GM13976 (cell line): ENCODE results near the gene SNX14.

ENCODE experiments used
- DNase-seq: peaks from one replicate; pipeline ENCODE4 v3.0.0; 2012; ENCODE audit warnings: low spot score
- in situ Hi-C: fragments of 300-500 bp; cut with MboI; formaldehyde crosslinking; loops from one replicate; pipeline ENCODE4 v1.12.0; 2022; ENCODE audit warnings: low sequenced_read_pairs, mixed read lengths, inconsistent platforms; ENCODE audit not compliant: unreplicated experiment
- TF ChIP-seq, protein P1 (sequence below): IDR thresholded peaks from 2 replicates; pipeline ENCODE4 v1.5.1; 2012; ENCODE audit warnings: borderline replicate concordance, mild to moderate bottlenecking; ENCODE audit not compliant: insufficient read depth; ENCODE audit errors: extremely low read depth, missing control alignments, control extremely low read depth

SNX14 gene

DNA sequence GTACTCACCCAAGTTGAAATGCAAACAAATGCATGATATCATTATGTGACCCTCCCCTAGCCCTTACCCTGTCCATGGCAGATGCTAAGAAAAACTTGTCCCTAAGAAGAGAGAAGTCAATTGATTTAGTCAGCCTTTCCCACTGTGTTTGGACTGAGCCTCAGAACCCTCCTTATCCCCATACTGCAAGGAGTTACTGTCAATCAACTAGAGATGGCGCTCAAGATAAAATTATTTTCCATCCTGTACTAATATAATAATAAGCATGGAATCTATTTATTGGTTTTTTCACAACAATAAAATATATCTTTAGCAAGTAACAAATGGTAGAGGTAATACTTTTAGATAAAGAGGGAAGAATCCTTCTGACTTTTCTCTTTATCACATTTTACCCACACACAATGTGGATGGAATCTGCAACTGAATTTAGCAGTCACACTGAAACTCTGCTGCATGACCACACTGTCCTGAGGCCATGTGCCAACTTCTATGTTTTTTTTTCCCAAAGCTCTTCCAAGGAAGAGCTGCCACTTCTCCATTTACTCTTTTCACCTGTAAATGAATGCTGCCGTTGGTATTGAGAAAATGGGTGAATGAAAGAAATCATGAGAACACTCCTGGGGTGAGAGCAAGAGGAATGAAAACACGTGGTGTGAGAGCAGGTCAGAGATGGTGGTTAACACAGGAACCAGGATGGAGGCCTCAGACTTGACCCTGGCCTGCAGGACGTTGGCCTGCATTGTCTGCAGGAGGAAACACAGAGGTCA lies 133.3 kb downstream of the SNX14 start:
- DNase-seq = no peak
- in situ Hi-C loops = no loop called here
- TF ChIP-seq, protein P1, sequence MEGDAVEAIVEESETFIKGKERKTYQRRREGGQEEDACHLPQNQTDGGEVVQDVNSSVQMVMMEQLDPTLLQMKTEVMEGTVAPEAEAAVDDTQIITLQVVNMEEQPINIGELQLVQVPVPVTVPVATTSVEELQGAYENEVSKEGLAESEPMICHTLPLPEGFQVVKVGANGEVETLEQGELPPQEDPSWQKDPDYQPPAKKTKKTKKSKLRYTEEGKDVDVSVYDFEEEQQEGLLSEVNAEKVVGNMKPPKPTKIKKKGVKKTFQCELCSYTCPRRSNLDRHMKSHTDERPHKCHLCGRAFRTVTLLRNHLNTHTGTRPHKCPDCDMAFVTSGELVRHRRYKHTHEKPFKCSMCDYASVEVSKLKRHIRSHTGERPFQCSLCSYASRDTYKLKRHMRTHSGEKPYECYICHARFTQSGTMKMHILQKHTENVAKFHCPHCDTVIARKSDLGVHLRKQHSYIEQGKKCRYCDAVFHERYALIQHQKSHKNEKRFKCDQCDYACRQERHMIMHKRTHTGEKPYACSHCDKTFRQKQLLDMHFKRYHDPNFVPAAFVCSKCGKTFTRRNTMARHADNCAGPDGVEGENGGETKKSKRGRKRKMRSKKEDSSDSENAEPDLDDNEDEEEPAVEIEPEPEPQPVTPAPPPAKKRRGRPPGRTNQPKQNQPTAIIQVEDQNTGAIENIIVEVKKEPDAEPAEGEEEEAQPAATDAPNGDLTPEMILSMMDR = no peak

DNA sequence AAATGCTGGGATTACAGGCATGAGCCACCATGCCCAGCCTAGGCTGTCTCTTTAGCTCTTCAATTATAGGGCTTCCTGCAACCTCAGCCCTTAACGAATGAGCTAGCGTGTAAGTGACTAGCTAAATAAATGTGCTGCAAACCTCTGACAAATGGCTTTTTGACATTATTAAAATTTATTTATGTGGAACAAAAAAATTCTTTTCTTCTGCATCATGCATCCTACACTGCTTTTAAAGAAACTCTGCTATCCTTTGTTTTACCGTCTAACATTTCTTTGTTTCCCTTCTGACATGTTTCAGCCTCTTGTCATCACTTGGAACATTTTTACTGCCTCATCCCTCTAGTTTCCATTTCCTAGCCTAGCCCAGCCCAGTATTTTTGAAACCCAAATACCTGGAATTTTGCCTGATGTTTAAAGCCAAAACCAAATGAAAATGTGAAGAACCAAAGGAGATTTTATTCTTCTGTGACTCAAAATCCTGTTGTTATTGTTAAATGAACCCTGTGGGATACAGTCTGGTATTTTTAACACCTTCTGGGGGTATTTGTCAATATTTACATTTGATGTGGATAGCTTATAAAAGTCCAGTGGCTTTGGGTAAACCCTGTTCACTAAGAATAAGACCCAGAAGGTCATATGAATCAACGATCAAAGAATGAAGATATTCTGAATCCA lies 134.3 kb downstream of the SNX14 start:
- in situ Hi-C loops = no loop called here
- DNase-seq = no peak
- TF ChIP-seq, protein P1 = no peak

DNA sequence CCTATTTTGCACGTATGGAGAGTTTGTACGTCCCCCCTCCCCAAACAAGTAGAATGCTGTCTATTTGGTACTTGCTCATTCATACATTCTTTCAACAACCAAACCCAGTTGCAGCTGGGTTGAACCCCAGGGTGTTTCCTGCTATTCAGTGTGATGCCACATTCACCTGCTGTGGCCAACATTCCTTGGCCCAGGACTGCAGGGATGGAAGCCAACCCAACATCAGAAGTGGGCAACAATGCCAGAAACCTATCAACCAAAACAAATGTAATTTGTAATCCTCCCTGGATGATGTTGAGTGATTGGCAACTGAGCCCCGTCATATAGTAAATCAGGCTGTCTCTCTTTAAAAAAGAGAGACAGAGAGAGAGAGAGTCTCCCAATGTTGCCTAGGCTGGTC lies 134.9 kb downstream of the SNX14 start:
- DNase-seq = no peak

DNA sequence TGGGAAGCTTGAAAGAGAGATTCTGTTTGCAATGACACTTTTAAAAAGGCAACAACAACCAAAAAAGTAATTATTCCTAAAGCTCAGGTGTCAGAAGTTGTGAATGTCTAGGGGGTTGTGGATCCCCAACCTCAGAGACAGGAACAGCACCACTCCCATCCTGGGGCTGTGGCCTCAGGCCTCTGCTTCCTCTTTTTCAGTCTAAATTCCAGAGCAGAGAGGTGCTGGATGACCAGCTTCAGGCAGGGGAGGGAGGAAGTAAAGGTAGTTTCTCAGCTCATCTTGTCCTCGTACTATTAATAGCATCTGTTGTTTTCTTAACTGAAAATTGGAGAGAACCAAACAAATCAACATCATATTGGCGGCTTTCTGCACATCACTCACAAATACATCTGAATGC lies 135.5 kb downstream of the SNX14 start:
- in situ Hi-C loops = no loop called here
- TF ChIP-seq, protein P1 = no peak
- DNase-seq = no peak

More for the DNA sequence above, 134.9 kb downstream of the SNX14 start:
- TF ChIP-seq, protein P1 = no peak
- in situ Hi-C loops = no loop called here

DNA sequence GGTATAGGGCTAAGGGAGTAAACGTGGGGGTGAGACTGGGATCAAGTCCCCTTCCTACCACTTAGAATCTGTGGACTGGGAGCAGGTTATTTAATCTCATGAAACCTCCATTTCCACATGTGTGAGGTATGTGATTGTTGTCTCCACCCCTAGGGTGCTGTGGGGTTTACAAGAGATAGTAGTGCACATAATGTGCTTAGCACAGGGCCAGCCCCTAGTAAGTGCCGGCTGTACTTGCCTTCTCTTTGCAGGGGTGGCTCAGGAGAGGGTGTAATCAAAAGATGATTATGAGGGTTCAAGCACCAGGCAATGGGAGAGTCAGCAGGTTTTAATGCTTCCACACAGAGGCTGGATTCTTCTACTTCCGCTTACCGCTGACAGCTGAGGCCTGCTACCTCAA lies 136.9 kb downstream of the SNX14 start:
- no peak for DNase-seq
- in situ Hi-C loops = no loop called here
- TF ChIP-seq, protein P1 = no peak
